GM19035 (cell line): ENCODE data around the gene C3orf33.
A peak's percentile ranks its signal among the peaks of the same experiment; 100 is the strongest.

Experiments used
- ATAC-seq: cut with Tn5 transposase; IDR thresholded peaks from one replicate; pipeline ENCODE4 v1.9.1; 2021; ENCODE audit not compliant: unreplicated experiment

C3orf33 gene

GRCh38 chr3:155743606-155744005 lies 62.5 kb downstream of the C3orf33 start:
- ATAC-seq, result no peak

GRCh38 chr3:155742349-155742965 lies 63.6 kb downstream of the C3orf33 start:
- ATAC-seq, result no peak

- ATAC-seq, result no peak
Measured at GRCh38 chr3:155741603-155742002, 64.5 kb downstream of the C3orf33 start.

- ATAC-seq, result no peak
Measured at GRCh38 chr3:155741101-155741500, 65.0 kb downstream of the C3orf33 start.

GRCh38 chr3:155739154-155739553 lies 66.9 kb downstream of the C3orf33 start:
- ATAC-seq, result no peak

GRCh38 chr3:155738580-155739076 lies 67.5 kb downstream of the C3orf33 start:
- no peak for ATAC-seq

- peak; percentile 66 for ATAC-seq
Measured at GRCh38 chr3:155737844-155738460, 68.1 kb downstream of the C3orf33 start.

- ATAC-seq, result no peak
Measured at GRCh38 chr3:155736381-155736780, 69.7 kb downstream of the C3orf33 start.

GRCh38 chr3:155730843-155731242 lies 75.2 kb downstream of the C3orf33 start:
- ATAC-seq, result no peak

GRCh38 chr3:155727836-155728235 lies 78.2 kb downstream of the C3orf33 start:
- no peak for ATAC-seq

GRCh38 chr3:155714295-155714718 lies 91.8 kb downstream of the C3orf33 start:
- ATAC-seq, result no peak
